Nephron (organoid): ENCODE data around the gene RPTOR.

ENCODE experiments used
- H3K27ac Mint-ChIP-seq, 3 experiments: 2 replicates each; pipeline ENCODE4 v1.8.0; 2020; ENCODE audit warnings: mixed read lengths in 3 of 3, mild to moderate bottlenecking in 2 of 3, moderate library complexity in 1 of 3
- H3K27me3 Mint-ChIP-seq: 2 replicates; pipeline ENCODE4 v1.8.0; 2021; ENCODE audit warnings: low read depth, mild to moderate bottlenecking, moderate library complexity, mixed read lengths
- H3K36me3 Mint-ChIP-seq: 2 replicates; pipeline ENCODE4 v1.8.0; 2020; ENCODE audit warnings: low read depth, mixed read lengths
- H3K4me1 Mint-ChIP-seq: 2 replicates; pipeline ENCODE4 v1.8.0; 2020; ENCODE audit warnings: mixed read lengths
- H3K4me3 Mint-ChIP-seq, 3 experiments: 2 replicates each; pipeline ENCODE4 v1.8.0; 2020; ENCODE audit warnings: mild to moderate bottlenecking in 3 of 3, mixed read lengths in 3 of 3, moderate library complexity in 2 of 3
- H3K9me3 Mint-ChIP-seq: 2 replicates; pipeline ENCODE4 v1.8.0; 2020; ENCODE audit warnings: mixed read lengths
- TF ChIP-seq, protein P1 (sequence below), 3 experiments: fragments of 200-600 bp; sonication (generic); IDR thresholded peaks; one replicate each; pipeline ENCODE4 v1.5.0; 2021; ENCODE audit warnings: antibody characterized with exemption in 3 of 3; ENCODE audit not compliant: unreplicated experiment in 3 of 3

RPTOR gene

DNA sequence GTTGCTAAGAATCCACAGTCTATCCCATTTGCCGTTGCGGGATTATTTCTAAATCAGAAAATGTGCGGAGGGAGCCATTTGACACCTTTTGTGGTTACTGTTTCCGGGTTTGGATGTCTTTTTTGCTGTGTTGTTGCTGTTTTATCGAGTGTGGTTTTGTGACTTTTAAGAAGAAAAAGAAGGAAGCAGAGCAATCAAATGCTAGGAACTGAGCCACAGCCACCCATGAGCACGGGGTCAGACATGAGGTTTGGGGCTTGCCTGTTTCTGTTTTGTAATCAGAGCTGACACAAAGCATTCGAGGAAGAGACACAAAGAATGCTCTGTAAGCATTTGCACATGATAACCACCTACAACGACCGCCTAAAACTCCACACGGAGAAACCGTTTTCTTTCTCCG, 393.9 kb downstream of the RPTOR start:
- Mint-ChIP-seq H3K9me3 (no peaks in the 10 kb centered on the region), H3K4me1 (peaks cover 58% of the 10 kb centered on the region), H3K36me3 (peaks cover 14% of the 10 kb centered on the region), H3K27ac (peak overlapping the region; percentile 23 to 82 (median 79)), H3K4me3 (no peak overlapping the region), H3K27me3 (peaks cover 7% of the 10 kb centered on the region)
- TF ChIP-seq, protein P1, sequence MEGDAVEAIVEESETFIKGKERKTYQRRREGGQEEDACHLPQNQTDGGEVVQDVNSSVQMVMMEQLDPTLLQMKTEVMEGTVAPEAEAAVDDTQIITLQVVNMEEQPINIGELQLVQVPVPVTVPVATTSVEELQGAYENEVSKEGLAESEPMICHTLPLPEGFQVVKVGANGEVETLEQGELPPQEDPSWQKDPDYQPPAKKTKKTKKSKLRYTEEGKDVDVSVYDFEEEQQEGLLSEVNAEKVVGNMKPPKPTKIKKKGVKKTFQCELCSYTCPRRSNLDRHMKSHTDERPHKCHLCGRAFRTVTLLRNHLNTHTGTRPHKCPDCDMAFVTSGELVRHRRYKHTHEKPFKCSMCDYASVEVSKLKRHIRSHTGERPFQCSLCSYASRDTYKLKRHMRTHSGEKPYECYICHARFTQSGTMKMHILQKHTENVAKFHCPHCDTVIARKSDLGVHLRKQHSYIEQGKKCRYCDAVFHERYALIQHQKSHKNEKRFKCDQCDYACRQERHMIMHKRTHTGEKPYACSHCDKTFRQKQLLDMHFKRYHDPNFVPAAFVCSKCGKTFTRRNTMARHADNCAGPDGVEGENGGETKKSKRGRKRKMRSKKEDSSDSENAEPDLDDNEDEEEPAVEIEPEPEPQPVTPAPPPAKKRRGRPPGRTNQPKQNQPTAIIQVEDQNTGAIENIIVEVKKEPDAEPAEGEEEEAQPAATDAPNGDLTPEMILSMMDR (IDR thresholded peaks at IDR 0.05; ENCODE audit: unreplicated experiment in 3 of 3) = no peak

DNA sequence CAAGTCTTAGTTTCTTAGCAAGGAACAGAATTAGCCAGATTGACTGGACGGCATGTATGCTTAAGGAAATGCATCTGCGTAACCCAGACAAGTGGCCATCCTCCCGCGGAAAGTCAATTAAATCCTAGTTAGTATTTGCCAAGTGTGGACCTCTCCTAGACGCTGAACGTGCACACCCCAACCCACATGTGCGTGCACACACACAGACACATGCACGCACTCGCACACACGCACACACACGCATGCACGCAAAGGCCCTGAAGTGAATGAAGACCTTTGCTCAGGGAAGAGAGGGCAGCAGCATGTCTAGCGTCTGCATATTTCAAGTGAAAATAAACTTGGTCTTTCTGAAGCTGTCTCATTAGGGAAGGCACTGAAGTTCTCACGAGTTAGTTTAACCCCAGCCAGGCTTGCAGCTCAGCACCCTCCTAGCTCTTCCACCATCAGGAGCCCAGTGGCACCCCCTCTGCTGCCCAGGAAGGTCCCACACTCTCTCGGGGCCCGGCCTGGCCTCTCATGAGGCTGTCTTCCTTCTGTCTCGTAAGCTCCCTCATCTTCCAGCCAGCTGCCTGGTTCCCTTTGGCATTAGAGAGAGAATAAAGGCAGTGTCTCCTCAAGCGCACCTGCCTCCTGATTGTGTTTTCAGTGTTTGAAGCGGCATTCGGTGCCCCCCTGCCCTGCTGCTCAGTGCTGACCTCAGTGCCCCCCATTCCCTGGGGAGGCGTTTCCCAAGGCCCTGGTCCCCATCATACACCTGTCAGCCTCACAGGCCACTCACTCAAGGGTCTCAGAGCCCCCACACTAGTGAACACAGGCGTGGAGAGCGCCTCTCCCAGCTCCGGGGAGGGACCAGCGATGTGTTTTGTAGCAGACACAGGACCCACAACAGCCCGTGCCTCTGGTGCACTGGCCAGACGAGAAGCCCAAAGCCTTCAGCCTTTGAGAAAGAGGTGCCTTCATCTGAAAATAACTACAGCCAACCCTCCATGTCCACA, 394.8 kb downstream of the RPTOR start:
- H3K27ac Mint-ChIP-seq = peak overlapping the region in 2 of 3 experiments; percentile 79 to 82
- TF ChIP-seq, protein P1 (IDR thresholded peaks at IDR 0.05; ENCODE audit: unreplicated experiment in 3 of 3) = no peak
- peaks cover 64% of the 10 kb centered on the region for H3K4me1 Mint-ChIP-seq
- no peak overlapping the region for H3K4me3 Mint-ChIP-seq
- peaks cover 7% of the 10 kb centered on the region for H3K27me3 Mint-ChIP-seq
- H3K9me3 Mint-ChIP-seq = no peaks in the 10 kb centered on the region
- peaks cover 17% of the 10 kb centered on the region for H3K36me3 Mint-ChIP-seq

DNA sequence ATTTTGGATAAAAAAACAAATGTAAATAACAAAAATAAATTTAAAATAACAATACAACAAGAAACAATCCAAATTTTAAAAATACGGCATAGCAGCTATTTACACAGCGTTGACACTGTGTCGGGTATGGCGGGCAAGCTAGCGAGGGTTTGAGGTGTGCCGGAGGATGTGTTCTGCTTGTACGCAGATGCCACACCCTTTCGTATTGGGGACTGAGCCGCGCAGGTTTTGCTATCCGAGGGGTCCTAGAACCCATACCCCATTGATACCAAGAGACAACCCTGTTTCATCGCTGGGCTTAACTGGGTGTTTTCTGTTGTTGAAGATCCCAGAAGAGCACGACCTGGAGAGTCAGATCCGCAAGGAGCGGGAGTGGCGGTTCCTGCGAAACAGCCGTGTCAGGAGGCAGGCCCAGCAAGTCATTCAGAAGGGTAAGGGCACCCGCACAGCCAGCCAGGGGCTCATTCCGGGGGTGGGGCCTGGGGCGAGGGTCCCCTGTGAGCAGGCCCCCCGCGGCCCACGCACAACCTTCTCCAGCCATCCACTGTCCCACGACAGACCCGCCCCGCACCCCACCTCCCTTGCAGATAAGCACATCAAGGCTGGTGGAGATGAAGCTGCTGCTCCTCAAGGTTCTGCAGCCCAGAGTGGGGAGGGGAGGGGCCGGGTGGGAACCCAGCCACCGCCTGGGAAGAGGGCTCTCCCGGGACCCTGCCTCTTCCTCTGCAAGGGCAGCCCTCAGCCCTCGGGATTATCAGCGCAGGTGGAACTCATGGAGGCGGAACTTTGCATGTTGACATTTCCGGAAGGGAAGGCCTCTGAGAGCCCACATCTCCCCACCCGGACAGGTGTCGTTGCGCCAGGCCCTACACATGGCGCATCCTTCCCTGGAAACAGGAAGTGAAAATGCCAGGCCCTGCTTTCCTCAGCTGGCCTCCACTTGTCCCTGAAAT, 395.8 kb downstream of the RPTOR start:
- Mint-ChIP-seq H3K9me3 (no peaks in the 10 kb centered on the region), H3K27me3 (peaks cover 7% of the 10 kb centered on the region), H3K27ac (no peak overlapping the region), H3K4me1 (peaks cover 64% of the 10 kb centered on the region), H3K4me3 (no peak overlapping the region), H3K36me3 (peaks cover 18% of the 10 kb centered on the region)
- TF ChIP-seq, protein P1 (IDR thresholded peaks at IDR 0.05; ENCODE audit: unreplicated experiment in 3 of 3) = no peak

DNA sequence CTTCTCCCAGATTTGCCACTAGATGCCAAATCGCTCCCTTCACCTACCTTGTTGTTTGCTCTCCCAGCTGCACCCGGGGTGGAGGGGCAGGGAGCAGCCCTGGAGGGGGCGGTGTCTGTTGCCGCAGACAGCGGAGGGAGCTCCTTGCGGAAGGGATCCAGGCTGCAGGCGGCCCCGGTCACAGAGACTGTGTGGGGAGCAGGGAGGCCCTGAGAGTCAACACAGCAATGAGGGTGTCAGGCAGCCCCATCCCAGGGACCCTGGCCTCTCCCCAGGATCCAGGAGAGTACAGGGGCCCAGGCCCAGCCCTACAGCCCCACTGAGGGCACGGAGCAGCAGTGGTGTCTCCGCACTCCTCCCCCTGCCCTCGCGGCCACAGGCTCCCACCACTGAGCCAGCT, 396.5 kb downstream of the RPTOR start:
- TF ChIP-seq, protein P1 (IDR thresholded peaks at IDR 0.05; ENCODE audit: unreplicated experiment in 3 of 3) = no peak
- Mint-ChIP-seq H3K4me1 (peaks cover 59% of the 10 kb centered on the region), H3K36me3 (peaks cover 25% of the 10 kb centered on the region), H3K4me3 (no peak overlapping the region), H3K9me3 (no peaks in the 10 kb centered on the region), H3K27me3 (peaks cover 7% of the 10 kb centered on the region), H3K27ac (peak overlapping the region in 1 of 3 experiments; percentile 92)

DNA sequence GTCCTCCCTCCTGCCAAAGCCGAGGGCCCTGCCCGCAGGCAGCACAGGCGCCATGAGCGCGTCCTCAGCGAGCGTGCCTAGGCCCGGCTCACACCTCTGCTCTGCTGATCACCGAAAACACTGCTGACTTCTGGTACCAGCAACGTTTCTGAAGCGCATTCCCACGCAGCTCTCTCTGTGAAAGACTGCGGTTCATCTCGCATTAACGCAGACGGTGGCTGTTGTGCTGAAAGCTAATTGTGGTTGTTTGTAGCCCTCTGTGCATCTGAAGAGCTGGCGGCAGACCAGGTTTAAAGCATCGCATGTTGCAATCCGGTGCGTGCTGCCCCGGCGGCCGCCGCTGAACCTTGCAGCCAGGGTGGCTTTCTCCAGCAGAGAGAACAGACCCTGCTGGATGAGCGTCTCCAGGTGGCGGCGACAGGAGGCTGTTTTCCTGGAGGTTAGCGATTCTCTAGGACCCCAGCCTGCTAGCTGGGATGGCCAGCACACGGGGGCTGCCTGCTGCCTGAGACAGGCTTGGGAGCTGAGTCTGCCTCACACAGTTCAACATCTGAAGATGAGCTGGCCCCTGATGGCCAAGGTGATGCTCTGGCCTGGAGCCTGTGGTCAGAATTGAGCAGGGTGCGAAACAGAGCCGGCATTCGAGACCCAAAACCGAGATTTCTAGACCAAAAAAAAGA, 397.2 kb downstream of the RPTOR start:
- peaks cover 4% of the 10 kb centered on the region for H3K27me3 Mint-ChIP-seq
- peak overlapping the region in 2 of 3 experiments; percentile 92 to 96 for H3K27ac Mint-ChIP-seq
- H3K4me1 Mint-ChIP-seq = peaks cover 52% of the 10 kb centered on the region
- H3K4me3 Mint-ChIP-seq = peak overlapping the region in 1 of 3 experiments; percentile 41
- TF ChIP-seq, protein P1 (IDR thresholded peaks at IDR 0.05; ENCODE audit: unreplicated experiment in 3 of 3) = no peak
- H3K36me3 Mint-ChIP-seq = peaks cover 33% of the 10 kb centered on the region
- no peaks in the 10 kb centered on the region for H3K9me3 Mint-ChIP-seq
